Right ventricle myocardium inferior (tissue), 1 donor: ENCODE measurements around the gene TMEM63A. TPM values are rescaled to one million over a fixed set of nuclear protein-coding genes. Genes with fewer than 3 reads are reported as not detected.
"Not testable (repeated sequence)": the region's sequence is repeated elsewhere in the genome, so short reads cannot be mapped to it uniquely, and the experiment has no call there.

Experiments used
- ATAC-seq: fragments of 200-7000 bp; cut with Tn5 transposase; one replicate; pipeline ENCODE4 v1.9.1; 2020; ENCODE audit warnings: mild to moderate bottlenecking, moderate library complexity
- DNase-seq: peaks from one replicate; pipeline ENCODE4 v3.0.0; 2021; ENCODE audit errors: missing footprints
- intact Hi-C: fragments of 100-400 bp; cut with DNase I; formaldehyde crosslinking; loops from one replicate; pipeline ENCODE4 v1.11.0; 2022
- long read RNA-seq: library from polyadenylated mRNA; unstranded; transcript quantifications from one replicate; pipeline ENCODE4 v2.0.0, GENCODE V29; 2021
- total RNA-seq: library from RNA; stranded (reverse); fragmentation: NEBNext Ultra II Directional; extraction: Animal tissue kit (Norgen Biotek cat#: 25700); gene quantifications from one replicate; pipeline ENCODE4 v1.2.1, GENCODE V29; 2021
- donor health status: DM: no; HTN: yes; CAD: no; lungs with severe emphysema.

Gene TMEM63A
- total RNA-seq: 30.6 TPM
- long read RNA-seq, full-length matches to known transcripts: 5 of 22 reads
- long read RNA-seq, partial matches to known transcripts: 8 of 22 reads
- long read RNA-seq, other reads (novel, unspliced or antisense): 9 of 22 reads

- ATAC-seq: peak; percentile 94
- DNase-seq: peak; percentile 96
- intact Hi-C loops: loop anchor here (1.0 to 5.0 kb wide), 2 partner anchors 42 to 70 kb away; partner anchors contain the start of genes EPHX1 and PYCR2
Measured at GRCh38 chr1:225881959-225882693, at the start of gene TMEM63A. Gene TMEM63A, minus strand, starts transcription at chr1:225882380. Its CDS starts 4,800 bp downstream, at chr1:225877580.

- intact Hi-C loops: no loop called here
- DNase-seq: no peak
- ATAC-seq: no peak
Measured at GRCh38 chr1:225931270-225932136, 49.3 kb upstream of the TMEM63A start.

GRCh38 chr1:225930566-225930965 lies 48.4 kb upstream of the TMEM63A start:
- DNase-seq: no peak
- intact Hi-C loops: no loop called here
- ATAC-seq: no peak

DNA sequence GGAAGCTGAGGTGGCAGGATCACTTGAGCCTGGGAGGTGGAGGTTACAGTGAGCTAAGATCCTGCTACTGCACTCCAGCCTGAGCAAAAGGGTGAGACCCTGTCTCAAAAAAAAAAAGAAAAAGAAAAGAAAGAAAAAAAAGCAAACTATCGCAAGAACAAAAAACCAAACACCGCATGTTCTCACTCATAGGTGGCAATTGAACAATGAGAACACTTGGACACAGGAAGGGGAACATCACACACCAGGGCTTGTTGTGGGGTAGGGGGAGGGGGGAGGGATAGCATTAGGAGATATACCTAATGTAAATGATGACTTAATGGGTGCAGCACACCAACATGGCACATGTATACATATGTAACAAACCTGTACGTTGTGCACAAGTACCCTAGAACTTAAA lies 47.3 kb upstream of the TMEM63A start:
- intact Hi-C loops: loop anchor here (10.0 kb wide), 1 partner anchor 275 kb away; the partner anchor contains the start of gene ENAH
- DNase-seq, ATAC-seq: not testable (repeated sequence)

- DNase-seq (no peak), ATAC-seq (no peak)
- intact Hi-C loops: loop anchor here (10.0 kb wide), 1 partner anchor 274 kb away; the partner anchor contains the start of gene ENAH
Measured at GRCh38 chr1:225928186-225929175, 46.3 kb upstream of the TMEM63A start.

- intact Hi-C loops: loop anchor here (10.0 kb wide), 1 partner anchor 272 kb away; the partner anchor contains the start of gene ENAH
- no peak for DNase-seq
- ATAC-seq: no peak
Measured at GRCh38 chr1:225926551-225927113, 44.5 kb upstream of the TMEM63A start.

DNA sequence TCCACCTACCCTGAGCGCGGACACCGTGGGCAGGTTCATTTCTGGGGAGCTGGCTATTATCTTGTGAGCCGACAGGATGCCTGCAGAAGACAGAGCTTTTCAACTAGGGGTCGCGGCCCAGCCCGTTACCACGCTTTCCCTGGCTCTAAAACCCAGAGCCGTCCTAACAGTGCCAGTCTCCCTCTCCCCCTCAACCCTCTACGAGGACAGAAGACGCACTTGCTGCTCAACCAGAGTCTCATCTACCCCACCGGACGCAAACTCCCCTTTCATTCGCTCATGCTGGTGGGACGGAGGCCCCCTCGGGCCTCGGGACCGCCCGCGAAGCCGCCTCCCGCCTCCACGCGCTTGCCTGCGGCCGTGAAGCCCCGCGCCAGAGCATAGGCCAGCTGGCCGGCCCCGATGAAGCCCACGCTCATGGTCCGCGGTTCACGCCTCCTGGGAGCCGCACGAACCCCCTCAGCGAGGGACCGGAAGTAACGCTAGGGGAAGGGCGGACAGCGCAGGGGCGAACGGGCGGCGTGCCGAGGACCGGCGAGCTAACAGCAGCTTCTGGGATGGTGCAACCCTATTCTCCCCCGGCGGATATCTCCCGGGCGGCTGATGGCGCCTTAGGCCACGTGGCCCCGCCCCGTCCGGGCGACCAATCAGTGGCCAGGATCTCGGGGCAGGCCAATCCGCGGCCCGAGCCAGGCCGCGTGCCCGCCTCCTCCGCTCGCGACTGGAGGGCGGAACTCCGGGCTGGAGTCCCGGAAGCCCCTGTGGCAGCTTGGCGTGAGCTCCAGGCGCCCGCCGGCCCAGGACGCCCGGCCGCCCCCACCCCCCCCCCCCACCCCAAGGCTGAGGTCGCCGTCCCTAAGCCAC lies 41.7 kb upstream of the TMEM63A start, which contains the start of gene PYCR2:
Gene PYCR2 (minus strand): TSS at position 559 of the 864 bp plus-strand sequence. CDS start 140 bp downstream, at position 419.
- peak; percentile 98 for DNase-seq
- peak; percentile 99 for ATAC-seq
- intact Hi-C loops: loop anchor here (1.0 to 10.0 kb wide), 2 partner anchors 42 to 269 kb away; partner anchors contain the start of genes ENAH and TMEM63A

- DNase-seq (no peak), ATAC-seq (no peak)
- intact Hi-C loops: loop anchor here (10.0 kb wide), 1 partner anchor 269 kb away; the partner anchor contains the start of gene ENAH
Measured at GRCh38 chr1:225923381-225923691, 41.2 kb upstream of the TMEM63A start.

- no peak for ATAC-seq
- no peak for DNase-seq
- intact Hi-C loops: loop anchor here (10.0 kb wide), 1 partner anchor 267 kb away; the partner anchor contains the start of gene ENAH
Measured at GRCh38 chr1:225921734-225922709, 39.8 kb upstream of the TMEM63A start.

DNA sequence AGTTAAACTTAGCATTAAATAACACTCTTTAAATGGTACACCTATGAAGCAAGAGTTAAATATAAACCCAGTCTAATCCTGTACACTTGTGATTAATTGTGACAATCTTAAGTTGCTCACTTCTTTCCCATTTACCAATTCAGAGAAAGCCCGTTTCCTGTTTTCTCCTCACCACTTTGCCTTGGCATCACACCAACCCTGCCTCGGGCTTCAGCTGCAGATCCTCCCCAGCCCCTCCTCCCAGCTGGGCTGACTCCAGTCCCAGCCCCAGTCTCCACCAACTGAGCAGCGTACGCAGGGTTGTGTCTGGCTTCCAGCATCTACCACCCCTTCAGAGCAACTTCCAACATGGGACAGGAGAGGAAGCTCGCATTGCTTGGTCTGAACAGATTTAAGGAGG lies 37.7 kb upstream of the TMEM63A start:
- ATAC-seq: no peak
- DNase-seq: peak; percentile 85
- intact Hi-C loops: loop anchor here (10.0 kb wide), 1 partner anchor 265 kb away; the partner anchor contains the start of gene ENAH

DNA sequence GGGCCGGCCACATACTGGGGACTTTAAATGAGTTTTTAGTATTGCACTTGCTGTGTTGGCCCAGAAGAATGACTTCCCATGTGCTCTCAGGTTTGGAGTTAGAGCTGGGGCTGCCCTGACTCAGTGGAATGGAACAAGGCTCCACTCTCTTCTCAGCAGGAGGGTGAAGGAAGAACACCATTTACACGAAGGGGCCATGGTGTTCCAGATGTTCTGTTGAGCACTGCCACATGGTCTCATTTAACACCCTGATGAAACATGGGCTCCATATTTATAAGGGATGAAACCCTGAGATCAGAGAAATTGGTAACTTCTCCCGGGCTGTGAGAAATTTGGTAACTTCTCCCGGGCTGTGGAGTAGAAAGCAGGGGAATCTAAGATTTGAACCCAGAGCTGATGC lies 36.1 kb upstream of the TMEM63A start:
- no peak for DNase-seq
- intact Hi-C loops: no loop called here
- no peak for ATAC-seq

DNA sequence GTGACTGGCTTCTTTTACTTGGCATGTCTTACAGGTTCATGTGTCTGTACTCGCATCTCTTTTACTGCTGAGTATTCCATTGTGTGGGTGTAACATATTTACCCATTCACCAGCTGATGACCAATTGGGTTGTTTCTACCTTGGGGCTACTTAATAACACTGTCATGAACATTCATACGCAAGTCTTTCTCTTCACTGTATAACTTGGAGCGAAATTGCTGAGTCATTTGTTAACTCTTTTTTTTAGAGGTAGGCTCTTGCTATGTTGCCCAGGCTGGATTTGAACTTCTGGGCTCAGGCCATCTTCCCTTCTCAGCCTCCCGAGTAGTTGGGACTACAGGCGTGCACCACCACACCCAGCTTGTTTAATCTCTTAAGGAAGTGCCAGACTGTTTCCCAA lies 35.4 kb upstream of the TMEM63A start:
- intact Hi-C loops: no loop called here
- no peak for DNase-seq

DNA sequence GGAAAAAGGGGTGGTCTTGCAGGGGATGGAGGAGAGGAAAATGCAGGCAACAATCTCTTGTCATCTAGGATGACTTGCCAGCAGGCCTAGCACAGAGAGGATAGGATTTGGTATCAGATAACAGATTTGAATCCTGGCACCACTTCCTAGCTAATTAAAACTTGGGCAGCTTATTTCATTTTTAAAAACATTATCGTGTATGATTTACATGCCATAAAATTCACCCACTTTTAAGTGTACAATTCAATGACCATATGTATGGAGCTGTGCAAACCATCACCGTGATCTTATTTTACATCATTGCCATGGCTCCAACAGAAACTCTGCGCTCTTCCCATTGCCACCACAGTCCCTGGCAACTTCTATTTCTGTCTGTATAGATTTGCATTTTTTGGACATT lies 34.9 kb upstream of the TMEM63A start:
- intact Hi-C loops: no loop called here
- no peak for ATAC-seq
- DNase-seq: no peak

More for the DNA sequence above, 35.4 kb upstream of the TMEM63A start:
- no peak for ATAC-seq

DNA sequence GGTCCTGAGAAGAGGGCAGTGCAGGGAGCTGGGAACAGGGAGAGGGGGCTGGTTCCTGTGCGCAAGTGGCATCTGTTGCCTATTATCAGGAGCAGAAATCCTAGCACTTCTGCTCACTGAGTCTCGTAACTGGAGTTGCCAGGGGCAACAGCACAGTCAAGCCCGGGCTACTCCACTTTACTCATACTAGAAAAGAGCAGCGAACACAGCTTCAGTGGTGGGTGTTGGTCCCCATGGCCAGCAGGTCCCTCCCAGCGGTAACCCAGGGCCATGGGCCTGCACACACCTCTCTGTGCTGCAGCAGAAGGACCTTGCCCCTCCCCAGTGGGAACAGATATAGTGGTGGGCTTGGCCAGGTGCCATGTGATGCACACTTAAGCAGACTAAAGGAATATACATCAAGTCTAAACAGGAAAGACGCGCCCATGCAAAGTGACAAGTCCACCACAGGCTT lies 33.4 kb upstream of the TMEM63A start:
- DNase-seq (no peak), ATAC-seq (no peak)
- intact Hi-C loops: no loop called here

DNA sequence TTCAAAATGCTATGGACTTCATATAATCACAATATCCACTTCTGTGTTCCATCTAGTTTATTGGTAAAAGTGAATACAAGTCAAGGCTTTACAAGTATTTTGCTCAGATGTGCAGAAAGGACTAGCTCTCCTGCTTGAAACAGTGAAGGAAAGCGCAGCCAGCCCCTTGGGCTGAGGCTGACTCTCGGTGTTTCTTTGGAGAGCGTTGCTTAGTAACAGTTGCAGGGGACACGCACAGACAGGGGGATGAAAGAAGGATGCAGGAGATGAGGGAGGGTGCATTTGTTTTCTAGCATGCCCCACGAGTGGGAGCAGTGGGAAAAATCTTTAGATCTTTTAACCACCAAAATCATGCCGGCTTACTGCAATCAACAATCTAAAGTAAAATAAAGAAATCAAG lies 32.8 kb upstream of the TMEM63A start:
- intact Hi-C loops: loop anchor here (5.0 kb wide), 3 partner anchors 62 to 138 kb away; partner anchors contain the start of gene SRP9
- ATAC-seq: no peak
- DNase-seq: no peak
